ENCODE measurements around the gene CMSS1. TPM values are rescaled to one million over a fixed set of nuclear protein-coding genes. Genes with fewer than 3 reads are reported as not detected.

The CMSS1 gene
- total and polyA plus RNA-seq, 3 donors from 2014 or later = 24.6 to 47.9 (median 24.9) TPM

DNA sequence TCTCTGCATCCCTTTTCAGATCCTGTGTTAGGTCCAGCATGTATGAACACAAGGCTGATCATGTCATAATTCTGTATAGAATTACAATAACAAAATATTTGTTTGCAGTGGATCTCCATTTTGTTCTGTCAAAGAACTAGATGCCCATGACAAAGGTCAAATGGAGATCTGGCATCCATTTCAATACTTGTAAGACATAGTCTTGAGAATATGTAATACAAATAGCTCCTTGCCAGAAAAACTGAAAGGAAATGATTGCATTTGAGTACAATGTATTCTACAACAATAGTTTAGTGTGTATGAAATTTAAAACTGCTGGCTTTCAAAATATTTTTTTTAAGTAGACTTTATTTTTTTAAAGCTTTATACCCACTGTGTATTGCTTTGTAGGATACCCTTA is 101.1 kb downstream of the CMSS1 start:
- no peak overlapping the region for H3K27ac ChIP-seq
- H3K4me3 ChIP-seq = no peak overlapping the region
- H3K36me3 ChIP-seq (ENCODE audit: low read depth, missing control alignments) = no peaks in the 10 kb centered on the region
- H3K27me3 ChIP-seq = no peaks in the 10 kb centered on the region
- intact Hi-C loops (cut with DNase I; ENCODE audit: low total_unique reads) = no loop called here
- DNase-seq = no peak
- no peaks in the 10 kb centered on the region for H3K9me3 ChIP-seq
- peaks cover 27% of the 10 kb centered on the region for H3K4me1 ChIP-seq
- TF ChIP-seq, protein P1, sequence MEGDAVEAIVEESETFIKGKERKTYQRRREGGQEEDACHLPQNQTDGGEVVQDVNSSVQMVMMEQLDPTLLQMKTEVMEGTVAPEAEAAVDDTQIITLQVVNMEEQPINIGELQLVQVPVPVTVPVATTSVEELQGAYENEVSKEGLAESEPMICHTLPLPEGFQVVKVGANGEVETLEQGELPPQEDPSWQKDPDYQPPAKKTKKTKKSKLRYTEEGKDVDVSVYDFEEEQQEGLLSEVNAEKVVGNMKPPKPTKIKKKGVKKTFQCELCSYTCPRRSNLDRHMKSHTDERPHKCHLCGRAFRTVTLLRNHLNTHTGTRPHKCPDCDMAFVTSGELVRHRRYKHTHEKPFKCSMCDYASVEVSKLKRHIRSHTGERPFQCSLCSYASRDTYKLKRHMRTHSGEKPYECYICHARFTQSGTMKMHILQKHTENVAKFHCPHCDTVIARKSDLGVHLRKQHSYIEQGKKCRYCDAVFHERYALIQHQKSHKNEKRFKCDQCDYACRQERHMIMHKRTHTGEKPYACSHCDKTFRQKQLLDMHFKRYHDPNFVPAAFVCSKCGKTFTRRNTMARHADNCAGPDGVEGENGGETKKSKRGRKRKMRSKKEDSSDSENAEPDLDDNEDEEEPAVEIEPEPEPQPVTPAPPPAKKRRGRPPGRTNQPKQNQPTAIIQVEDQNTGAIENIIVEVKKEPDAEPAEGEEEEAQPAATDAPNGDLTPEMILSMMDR (IDR thresholded peaks at IDR 0.05) = no peak
- no peak for TF ChIP-seq POLR2A (IDR thresholded peaks at IDR 0.05)

DNA sequence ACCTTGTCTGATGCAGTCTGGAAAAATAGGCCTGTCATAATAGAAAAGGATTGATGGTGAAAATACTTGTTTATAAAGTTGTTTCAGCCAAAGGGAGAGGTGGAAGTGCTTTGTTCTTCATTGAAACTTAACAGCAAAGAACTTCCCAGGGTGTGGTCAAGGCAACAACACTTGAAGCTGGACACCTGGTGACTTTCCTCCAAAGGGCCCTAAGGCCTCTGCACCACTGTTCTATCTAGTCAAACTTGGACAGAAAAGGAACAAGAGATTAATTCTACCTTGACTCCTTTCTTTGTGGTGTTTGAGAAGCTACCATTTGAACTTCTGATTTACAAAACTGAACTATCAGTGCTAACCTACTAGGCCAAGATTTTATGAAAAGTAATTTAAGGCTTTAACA is 102.0 kb downstream of the CMSS1 start:
- Histone ChIP-seq H3K4me1 (peaks cover 27% of the 10 kb centered on the region), H3K9me3 (no peaks in the 10 kb centered on the region), H3K27me3 (no peaks in the 10 kb centered on the region), H3K36me3 (ENCODE audit: low read depth, missing control alignments) (no peaks in the 10 kb centered on the region), H3K4me3 (no peak overlapping the region), H3K27ac (peak overlapping the region in 1 of 2 donors; percentile 11)
- DNase-seq = no peak
- TF ChIP-seq POLR2A (IDR thresholded peaks at IDR 0.05) = no peak
- TF ChIP-seq, protein P1 (IDR thresholded peaks at IDR 0.05) = no peak
- intact Hi-C loops (cut with DNase I; ENCODE audit: low total_unique reads) = no loop called here

DNA sequence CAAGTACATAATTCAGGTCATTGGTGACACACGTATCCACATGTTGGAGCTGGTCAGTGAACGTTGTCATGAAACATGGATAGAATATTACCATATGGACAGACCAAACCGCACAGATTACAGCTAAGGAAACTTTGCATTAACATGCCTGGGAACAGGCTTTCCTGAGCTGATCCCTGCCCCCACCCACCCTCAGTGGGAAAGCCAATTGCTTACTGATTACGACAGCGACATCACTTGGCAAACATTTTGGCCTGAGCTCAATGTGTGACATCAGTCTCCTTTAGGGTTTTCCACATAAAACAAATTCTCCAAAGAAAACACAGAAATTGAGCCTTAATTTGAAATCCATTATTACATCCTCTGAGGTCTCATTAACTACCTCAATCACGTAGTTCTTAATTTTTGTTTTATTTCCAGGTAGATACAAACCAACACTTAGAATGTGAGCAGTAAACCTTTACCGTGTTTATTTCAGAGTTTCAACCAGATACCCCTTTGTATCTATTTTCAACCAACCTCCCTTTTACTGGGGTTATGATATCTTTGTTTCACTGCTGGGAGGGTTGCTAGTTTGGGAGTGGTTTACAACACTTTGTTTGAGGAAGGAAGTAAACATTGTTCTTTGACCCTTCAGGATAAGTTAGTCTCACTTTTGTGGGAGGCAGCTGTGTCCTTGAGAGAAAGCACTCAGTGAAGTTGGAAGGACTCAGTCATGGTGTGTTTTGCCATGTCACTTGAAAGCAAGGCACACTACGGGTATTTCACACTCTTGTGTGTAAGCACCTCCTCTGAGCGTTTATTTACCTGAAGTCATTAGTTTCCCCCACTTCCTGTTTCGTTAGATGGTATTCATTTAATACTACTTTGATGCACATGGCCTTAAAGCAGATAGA is 103.1 kb downstream of the CMSS1 start:
- TF ChIP-seq, protein P1 (IDR thresholded peaks at IDR 0.05) = no peak
- TF ChIP-seq POLR2A (IDR thresholded peaks at IDR 0.05) = no peak
- peak overlapping the region; percentile 60 to 85 for H3K27ac ChIP-seq
- intact Hi-C loops (cut with DNase I; ENCODE audit: low total_unique reads) = no loop called here
- H3K36me3 ChIP-seq (ENCODE audit: low read depth, missing control alignments) = no peaks in the 10 kb centered on the region
- no peaks in the 10 kb centered on the region for H3K27me3 ChIP-seq
- no peaks in the 10 kb centered on the region for H3K9me3 ChIP-seq
- peak; percentile 83 for DNase-seq
- peaks cover 34% of the 10 kb centered on the region for H3K4me1 ChIP-seq
- WGBS, 2 donors = 36 to 52% methylated on average over 10 of the region's 10 CpGs
- no peak overlapping the region for H3K4me3 ChIP-seq

DNA sequence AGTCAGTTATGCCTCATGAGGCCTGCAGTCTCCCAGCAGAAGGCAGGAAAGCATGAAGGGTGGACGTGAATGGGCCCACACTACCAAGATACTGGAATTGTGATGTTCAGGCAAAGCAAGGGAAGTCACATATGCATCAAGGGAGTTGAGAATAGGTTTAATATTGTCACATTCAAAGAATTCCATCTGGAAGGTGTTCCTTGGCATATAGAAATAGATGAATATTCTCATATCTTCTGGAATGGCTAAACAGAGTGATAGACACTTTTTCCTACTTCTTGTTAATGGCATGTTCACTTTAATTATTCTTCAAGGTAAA is 103.7 kb downstream of the CMSS1 start:
- Histone ChIP-seq H3K4me3 (no peak overlapping the region), H3K27ac (peak overlapping the region; percentile 60 to 85)
- intact Hi-C loops (cut with DNase I; ENCODE audit: low total_unique reads) = no loop called here

More for the DNA sequence above, 103.7 kb downstream of the CMSS1 start:
- DNase-seq = no peak
- 77 to 83% methylated on average over 1 of the region's 1 CpG for WGBS, 2 donors
- Histone ChIP-seq H3K27me3 (no peaks in the 10 kb centered on the region), H3K4me1 (peaks cover 39% of the 10 kb centered on the region), H3K9me3 (no peaks in the 10 kb centered on the region), H3K36me3 (ENCODE audit: low read depth, missing control alignments) (no peaks in the 10 kb centered on the region)
- TF ChIP-seq POLR2A (IDR thresholded peaks at IDR 0.05) = no peak
- TF ChIP-seq, protein P1 (IDR thresholded peaks at IDR 0.05) = no peak
